ENCODE data around the gene DRG2.

DNA sequence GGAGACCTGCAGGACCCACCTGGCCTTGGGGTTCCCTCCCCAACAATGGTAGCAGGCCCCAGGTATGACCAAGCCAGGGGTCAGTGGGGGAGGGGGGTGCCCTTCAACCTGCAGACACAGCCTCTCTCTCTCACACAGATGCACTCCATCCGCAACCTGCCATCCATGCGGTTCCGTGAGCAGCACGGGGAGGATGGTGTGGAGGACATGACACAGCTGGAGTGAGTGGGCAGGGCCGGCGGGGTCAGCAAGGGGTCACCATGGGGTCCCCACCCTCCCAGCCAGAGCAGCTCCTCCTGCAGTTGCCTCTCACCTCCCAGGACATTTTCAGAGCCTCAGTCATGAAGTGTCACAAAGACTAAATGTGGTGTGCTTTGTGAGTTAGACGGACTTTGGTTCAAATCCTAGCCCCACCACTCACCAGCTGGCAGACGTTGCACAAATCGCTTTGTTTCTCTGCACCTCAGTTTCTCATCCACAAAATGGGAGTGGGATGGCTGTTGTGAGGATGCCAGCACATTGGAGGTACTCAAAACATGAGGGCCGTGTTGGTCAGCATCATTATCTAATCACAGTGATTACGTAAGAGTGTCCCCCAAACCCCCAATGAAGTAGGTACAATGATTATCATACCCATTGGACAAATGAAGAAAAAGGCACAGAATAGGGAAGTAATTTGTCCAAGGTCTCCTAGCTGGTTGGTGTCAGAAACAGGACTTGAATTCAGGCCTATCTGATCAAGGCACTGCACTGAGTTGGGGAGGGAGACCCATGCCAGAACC lies 36.8 kb downstream of the DRG2 start:
- no peak for TF ChIP-seq PCBP2 (optimal IDR thresholded peaks at IDR 0.05; ENCODE audit: low read depth, low read length, poor library complexity, severe bottlenecking)
- no peak for TF ChIP-seq CHD4 (IDR thresholded peaks at IDR 0.05; ENCODE audit: borderline replicate concordance, low read length)
- TF ChIP-seq, protein P1, sequence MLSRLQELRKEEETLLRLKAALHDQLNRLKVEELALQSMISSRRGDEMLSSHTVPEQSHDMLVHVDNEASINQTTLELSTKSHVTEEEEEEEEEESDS (CRISPR knock-in tag; IDR thresholded peaks at IDR 0.05; ENCODE audit: borderline replicate concordance) = no peak
- no peak for TF ChIP-seq IRF1 (CRISPR knock-in tag; IDR thresholded peaks at IDR 0.05; ENCODE audit: low read depth)
- TF ChIP-seq CREB1 (IDR thresholded peaks at IDR 0.05) = no peak
- no peak for TF ChIP-seq CREB1 (CRISPR knock-in tag; IDR thresholded peaks at IDR 0.05)
- TF ChIP-seq SOX6 (IDR thresholded peaks at IDR 0.05) = no peak
- no peak for TF ChIP-seq SOX6 (CRISPR knock-in tag; IDR thresholded peaks at IDR 0.05)
- no peak for TF ChIP-seq FOXJ3 (CRISPR knock-in tag; IDR thresholded peaks at IDR 0.05; ENCODE audit: borderline replicate concordance)
- TF ChIP-seq, protein P2, sequence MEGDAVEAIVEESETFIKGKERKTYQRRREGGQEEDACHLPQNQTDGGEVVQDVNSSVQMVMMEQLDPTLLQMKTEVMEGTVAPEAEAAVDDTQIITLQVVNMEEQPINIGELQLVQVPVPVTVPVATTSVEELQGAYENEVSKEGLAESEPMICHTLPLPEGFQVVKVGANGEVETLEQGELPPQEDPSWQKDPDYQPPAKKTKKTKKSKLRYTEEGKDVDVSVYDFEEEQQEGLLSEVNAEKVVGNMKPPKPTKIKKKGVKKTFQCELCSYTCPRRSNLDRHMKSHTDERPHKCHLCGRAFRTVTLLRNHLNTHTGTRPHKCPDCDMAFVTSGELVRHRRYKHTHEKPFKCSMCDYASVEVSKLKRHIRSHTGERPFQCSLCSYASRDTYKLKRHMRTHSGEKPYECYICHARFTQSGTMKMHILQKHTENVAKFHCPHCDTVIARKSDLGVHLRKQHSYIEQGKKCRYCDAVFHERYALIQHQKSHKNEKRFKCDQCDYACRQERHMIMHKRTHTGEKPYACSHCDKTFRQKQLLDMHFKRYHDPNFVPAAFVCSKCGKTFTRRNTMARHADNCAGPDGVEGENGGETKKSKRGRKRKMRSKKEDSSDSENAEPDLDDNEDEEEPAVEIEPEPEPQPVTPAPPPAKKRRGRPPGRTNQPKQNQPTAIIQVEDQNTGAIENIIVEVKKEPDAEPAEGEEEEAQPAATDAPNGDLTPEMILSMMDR (CRISPR knock-in tag; IDR thresholded peaks at IDR 0.05) = no peak
- no peak for TF ChIP-seq POLR2AphosphoS5 (IDR thresholded peaks at IDR 0.05; ENCODE audit: low read depth, low read length)
- TF ChIP-seq ZNF83 (CRISPR knock-in tag; IDR thresholded peaks at IDR 0.05; ENCODE audit: borderline replicate concordance) = no peak
- TF ChIP-seq ZNF530 (CRISPR knock-in tag; IDR thresholded peaks at IDR 0.05; ENCODE audit: low read depth) = no peak
- TF ChIP-seq TARDBP (CRISPR knock-in tag; IDR thresholded peaks at IDR 0.05) = no peak
- TF ChIP-seq KLF6 (CRISPR knock-in tag; IDR thresholded peaks at IDR 0.05) = no peak
- TF ChIP-seq FOSL1 (CRISPR knock-in tag; IDR thresholded peaks at IDR 0.05; ENCODE audit: borderline replicate concordance) = no peak

Data from HepG2 (cell line).